CMK (cell line): ENCODE measurements around the gene TIMM23.
"Not testable (repeated sequence)": the region's sequence is repeated elsewhere in the genome, so short reads cannot be mapped to it uniquely, and the experiment has no call there.

Experiments used
- DNase-seq: peaks from one replicate; pipeline ENCODE4 v3.0.0-alpha.2; 2010; ENCODE audit warnings: low read depth

The TIMM23 gene

DNA sequence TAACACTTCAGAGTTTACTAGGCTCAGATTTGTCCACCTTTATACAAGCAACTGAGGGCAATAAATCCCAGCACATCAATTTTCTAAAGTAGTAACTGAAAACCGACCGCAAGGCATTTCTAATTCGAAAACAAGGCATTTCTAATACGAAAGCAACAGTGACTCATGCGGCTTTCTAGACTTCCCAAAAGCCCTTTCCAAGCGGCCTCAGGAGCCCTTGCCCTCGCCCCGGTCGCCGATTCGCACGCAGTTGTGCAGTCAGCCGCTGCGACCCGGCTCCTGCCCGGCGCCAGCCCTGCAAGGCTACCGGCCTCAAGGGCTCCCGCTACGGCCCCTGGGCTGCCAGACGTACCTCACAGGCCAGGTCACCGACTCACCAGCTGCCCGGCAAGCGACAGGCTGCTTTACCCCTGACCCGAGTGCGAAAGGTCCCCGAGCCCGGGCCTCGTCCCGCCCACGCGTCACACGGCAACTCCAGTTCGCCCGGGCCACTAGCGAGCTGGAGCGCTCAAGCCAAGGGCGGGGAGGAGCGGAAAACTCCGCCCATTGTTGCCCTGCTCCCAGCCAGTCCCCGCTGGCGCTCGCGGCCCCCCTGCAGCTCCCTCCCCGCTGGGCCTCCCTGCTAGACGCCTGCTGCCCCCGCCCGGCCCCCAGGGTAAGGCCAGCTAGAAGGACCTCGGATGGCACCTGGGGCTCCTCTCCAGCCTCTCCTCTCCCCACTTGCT lies 50.9 kb downstream of the TIMM23 start:
- DNase-seq = peak; percentile 72

DNA sequence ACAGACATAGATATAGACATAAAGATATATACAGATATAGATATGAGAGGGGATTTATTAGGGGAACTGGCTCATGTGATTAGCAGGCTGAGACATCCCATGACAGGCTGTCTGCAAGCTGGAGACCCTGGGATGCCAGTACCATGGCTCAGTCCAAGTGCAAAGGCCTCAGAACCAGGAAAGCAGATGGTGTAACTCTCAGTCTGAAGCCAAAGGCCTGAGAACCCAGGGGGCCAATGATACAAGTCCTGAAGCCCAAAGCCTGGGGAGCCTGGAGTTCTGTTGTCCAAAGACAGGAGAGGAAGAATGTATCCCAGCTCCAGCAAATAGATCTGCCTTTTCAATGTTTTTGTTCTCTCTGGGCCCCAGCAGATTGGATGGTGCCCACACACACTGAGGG lies 52.7 kb downstream of the TIMM23 start:
- DNase-seq = no peak

DNA sequence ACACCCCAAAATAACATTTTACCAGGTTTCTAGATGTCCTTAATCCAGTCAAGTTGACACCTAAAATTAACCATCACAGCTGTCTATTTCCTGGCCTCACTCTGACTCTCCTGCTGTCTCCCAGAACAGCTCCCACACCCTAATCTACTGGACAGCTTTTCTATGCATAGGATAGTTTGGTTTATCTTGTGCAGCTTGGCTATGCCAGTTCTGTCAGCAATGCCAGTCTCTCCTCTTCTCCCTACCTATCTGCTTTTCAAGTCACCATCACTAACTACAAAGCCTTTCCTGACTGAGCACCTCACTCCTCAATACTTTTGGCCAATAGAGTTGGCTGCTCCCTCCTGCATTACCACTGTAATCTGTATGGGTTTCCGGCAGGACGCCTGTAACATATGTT lies 53.1 kb downstream of the TIMM23 start:
- DNase-seq = no peak

DNA sequence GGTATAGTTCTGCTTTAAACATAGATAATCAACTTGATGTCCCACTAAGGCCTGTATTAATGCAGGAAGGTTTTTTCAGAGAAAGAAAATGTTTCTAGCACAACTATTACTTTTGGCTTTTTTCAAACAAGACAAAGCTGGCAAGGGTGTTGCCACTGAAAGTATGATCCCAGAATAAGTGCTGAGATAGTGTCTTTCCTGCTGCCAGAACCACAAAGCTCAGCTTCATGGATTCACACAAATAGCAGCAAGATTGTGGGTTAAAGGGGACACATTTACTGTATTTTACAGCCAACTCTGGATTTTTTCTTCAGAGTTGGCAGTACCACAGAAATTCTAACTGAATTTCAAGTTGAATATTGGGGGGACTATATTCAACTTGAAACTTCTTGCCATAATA lies 53.8 kb downstream of the TIMM23 start:
- no peak for DNase-seq

DNA sequence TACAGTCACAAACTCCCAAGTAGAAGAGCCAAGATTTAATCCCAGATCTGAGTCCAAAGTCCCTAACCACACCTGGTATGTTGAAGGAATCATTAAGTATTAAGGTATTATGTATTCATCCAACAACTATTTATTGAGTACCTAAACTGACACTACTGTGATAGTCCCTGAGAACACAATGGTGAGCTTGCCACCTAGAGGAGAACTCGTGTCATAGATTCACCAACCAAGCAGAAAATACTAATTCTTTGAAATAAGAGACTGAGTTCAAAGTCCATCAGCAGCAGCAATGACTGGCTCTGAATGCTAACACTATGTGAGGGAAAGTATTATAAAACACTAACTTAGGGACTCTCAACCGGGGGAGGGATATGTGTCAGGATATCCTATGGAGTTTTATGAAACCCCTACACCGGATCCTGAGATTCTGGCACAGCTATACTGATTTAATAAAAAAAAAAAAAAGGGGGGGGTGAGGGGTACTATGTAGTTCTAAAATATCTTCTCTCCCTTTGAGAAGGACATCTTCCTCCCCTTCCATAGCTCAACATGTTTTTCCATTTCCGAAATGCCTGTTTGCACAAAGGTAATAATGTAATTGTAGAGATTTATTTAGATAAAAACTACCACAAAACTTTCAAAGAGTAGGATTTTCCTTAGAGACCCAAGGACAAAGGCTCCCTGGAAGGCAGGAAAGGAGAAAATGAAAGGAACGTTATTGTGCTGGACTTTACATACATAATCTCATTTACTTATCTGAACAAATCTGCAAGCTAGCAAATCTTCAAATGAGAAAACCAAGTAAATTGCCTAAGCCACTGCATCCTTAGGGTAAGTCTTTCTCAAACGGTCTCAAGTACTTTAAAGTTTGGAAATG lies 56.5 kb downstream of the TIMM23 start:
- no peak for DNase-seq

DNA sequence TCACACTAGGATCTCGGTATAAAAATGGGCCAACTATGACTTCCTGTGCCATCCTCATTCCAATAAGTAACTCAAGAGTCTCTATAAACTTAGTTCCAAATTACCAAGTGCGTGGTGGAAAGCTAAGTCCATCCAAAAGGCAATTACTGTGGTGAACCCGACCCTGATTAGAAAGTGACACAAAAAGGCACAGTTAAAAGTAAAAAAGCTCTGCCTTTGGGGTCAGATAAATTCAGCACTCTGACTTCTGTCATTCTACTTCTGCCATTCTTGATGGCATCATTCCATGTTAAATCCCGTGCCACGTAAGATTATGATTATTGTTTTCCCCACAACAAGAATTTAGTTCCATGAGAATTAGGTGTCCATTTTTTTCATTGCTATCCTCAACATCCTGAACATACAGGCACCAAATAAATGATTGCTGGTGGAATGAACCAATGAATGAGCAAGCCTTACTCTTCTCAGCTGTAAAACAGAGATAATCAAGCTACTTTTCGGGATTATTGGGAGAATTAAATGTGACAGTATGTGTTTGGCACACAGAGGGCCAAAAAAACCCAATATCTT lies 57.3 kb downstream of the TIMM23 start:
- DNase-seq = no peak

DNA sequence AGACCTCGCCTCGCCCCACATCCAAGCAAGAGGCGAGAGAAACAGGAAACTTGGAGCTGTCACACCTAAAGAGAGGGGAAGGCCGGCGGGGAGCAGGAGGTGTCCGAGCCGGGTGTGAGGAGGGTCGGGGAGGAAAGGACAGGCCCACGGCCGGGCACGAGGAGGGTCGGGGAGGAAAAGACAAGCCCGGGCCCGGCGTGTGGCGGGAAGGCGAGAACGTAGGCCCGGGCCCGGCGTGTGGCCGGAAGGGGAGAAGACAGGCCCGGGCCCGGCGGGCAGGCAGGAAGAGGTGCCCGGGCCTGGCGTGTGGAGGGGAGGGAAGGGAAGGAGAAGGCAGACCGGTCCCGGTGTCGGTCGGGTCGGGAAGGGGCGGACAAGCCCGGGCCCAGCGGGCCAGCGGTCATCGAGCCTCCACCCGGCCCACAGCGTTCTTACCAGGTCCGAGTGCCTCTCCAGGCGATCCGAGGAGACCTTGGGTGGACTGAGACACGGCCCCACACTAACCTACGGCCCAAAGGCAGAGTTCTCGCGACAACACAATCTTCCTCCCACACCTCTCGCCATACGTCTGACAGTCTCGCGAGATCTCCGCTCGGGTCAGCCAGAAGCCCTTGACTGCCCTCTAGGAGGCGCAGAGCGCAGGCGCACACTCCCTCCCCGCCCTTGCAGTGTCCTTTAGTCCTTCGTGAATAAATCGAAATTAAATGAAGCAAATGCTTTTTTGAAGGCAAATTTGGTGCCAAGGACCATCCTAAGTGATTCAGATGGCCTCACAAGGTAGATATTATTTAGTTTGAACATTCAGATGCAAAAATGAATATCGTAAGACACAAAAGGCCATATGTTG lies 58.0 kb downstream of the TIMM23 start, which contains the start of gene NCOA4:
TSS of gene NCOA4 (minus strand) at position 533 of the 847 bp plus-strand sequence. CDS start 13,943 bp downstream, outside the sequence.
- DNase-seq = peak; percentile 99

DNA sequence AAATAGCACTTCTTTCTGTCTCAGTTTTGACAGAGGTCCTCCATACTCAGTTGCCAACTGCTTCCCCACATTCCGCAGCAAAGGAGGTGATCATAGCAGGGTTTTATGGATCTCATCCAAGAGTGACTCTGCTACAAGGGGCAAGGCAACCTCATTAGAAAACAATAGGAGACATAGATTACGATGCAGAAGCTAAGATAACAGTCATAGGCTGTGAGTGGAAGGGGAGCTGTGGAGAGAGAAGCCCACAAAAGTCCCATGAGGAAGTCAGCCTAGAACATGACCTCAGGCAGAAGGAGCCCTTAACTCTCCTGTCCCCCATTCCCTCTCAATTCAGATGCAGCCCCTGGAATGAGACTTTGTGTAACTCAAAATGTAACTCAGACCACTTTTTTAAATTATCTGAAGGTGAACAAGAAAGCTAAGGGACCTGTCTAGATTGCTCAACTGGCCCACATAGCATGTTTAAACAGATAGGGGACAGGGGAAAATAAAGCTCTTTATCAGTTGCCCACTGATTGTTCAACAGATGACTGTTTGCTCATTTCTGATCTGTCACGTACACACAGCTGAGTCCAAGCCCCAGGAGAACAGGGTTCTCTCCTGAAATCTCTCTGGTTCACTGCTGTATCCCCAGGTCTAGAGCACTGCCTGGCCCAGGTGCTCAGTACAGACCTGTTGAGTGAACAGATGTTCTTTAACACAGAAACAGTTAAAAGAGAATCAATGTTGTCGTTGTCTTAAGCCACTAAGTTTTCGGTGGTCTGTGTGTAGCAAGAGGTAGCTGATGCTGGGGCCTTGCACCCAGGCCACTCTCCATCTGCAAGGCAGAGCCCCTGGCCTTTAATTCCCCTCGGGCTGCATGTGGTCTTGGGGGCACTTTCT lies 59.6 kb downstream of the TIMM23 start:
- DNase-seq = no peak

DNA sequence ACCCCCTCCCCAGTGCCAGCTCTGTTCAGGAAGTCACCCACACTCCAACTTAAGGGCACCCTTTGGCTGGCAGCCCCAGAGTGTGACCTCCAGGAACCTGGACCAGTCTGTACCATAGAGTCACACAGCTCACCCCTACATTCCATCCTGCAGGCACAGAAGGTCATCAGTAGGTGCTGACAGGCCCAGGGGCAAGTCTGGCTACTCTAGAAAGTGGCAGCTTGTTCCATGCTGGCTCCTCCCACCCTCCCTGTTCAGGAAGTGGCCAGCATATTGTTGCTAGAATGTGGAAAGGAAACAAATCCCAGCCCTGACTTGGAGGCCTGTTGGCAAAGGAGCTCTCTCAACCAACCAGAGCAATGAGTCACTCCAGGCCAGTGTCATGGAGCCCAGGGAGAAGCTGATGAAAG lies 61.3 kb downstream of the TIMM23 start:
- no peak for DNase-seq

DNA sequence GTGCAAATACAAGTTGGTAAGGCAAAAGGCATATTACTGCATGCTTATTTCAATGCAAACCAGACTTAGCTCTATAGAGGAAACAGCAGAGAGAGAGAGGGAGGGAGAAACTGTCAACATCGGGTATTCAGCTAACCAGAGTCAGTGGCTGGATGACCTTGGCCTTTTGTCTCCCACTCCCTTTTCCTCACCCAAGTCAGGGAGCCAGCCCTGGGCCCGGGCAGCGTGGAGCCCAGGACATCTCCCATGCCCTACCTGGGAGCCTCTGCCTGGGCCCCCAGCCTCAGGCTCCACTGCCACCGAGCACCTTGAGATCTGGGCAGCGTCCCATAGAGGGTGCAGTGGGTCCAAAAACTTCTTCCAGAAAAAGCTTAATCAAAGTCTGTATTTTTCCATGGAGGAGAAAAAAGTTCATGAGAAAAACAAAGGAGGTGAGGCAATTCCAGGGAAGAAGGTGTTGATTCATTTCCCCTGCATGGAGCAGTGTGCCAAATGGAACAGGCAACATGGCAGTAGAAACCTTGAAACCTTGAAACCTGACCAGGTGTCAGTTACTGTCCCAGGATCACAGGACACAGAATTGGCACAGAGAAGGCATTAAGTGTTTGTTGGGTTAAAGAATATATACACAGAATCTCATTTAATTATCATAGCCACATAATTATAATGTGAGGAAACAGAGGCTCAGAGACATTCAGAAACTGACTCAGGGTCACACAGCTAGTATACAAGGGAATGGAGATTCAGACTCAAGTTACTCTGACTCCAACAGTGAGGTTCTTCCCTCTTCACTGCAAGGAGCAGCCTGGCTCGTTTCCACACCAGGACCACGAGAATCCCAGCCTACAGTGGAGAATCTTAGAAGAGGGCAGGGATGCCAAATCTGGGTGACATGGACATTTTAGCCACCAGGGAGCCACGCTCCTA lies 63.9 kb downstream of the TIMM23 start:
- no peak for DNase-seq

DNA sequence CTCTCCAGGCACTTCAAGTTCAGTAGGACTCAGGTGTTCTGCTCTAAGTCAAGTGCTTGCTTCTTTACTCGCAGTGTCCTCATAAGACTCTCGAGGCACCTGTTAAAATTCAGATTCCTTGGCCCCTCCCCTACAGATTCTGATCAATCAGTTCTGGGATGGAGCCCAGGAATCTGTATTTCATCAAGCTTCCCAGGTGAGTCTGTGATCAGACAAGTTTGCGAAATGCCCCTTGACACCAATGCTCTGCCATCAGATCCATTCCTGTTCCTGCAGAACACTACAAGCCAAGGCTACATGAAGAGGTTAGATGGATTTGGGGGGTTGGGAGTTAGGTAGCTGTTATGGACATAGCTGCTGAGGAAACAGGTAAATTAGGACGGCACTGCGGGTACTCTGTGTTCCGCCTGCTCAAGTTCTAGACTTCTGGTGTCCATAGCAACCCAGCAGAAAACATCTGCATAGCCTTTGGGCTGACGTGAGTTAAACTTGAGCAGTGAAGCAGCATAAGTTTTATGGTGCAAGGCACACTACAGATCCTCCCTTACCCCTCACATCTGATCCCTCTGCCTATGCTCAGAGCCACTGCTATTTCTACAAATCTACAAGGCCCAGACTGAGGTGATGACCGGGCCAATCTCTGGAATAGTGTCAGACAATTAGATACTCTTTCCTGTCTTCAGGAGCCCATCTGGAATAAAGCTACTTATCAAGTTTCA lies 65.0 kb downstream of the TIMM23 start:
- no peak for DNase-seq

DNA sequence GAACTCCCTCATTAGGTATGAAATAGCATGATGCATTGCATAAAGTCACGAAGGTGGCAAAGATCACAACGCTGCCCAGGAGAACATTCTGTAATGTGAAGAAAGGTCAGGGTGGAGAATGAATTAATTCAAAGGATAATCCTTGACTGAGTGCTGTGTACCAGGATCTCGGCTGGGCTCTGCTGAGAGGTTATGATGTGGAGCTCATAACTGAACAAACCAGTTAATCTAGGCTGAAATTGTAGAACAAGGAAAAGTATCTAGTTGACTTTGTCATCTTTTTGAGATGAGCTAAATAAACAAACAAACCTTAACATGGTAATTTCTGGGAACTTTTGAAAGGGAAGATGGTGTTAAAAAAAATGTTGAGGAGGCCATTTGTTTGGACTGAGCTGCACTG lies 67.7 kb downstream of the TIMM23 start:
- no peak for DNase-seq

DNA sequence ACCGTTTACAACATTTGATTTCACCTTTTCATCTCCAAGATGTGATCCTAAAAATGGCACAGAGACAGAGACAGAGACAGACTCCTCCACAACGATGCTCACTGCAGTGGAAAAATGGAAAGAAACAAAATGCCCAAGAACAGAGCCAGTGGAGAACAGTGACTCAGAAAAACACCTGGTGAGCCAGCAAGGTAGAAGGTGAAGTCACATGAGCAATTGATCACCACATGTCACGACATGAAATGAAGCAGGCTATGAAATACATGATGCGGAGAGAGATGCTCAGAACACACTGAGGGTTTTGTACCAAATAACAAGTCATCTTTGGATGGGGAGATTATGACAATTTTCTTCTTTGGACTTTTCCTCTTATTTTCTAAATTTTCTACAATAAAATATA lies 70.2 kb downstream of the TIMM23 start:
- no peak for DNase-seq

DNA sequence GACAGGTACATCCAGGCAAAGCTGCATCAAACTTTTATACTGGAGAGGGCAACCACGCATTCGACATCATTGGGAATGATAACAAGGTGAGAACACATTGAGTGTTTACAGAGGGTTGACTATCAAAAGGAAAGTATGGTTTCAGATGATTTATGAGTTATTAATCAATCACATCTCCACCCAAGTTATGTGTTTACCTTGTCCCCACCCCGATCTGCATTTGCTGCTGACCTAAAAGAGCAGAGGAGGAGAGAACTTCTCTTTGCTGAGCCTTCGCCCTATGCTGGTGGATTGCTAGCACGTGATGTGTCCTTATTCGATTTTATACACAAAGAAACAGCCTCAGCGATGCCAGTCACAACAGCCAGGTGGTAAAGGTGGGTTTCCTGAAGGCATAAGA lies 74.0 kb downstream of the TIMM23 start, which contains the start of gene MSMB:
TSS of gene MSMB (minus strand) at position 9 of the 400 bp plus-strand sequence. CDS start 32 bp downstream, outside the sequence.
- DNase-seq = no peak

DNA sequence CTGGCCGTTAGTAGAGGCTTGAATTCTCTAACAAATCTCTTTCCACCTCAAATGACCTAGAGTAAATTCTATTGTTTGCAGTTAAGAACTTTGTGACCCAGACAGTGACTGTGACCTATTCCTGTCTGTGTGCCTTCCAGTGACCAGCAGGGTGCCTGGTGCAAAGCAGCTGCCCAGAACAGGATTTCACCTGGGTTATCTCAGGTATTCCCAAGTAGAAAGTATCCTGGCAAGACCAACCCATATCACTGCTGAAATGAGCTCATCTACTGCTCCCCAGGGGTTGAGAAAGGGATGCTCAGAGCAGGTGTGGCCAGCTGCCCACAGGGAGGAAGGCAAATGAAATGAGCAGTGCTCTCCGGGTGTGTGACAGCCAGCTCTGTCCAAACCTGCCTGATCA lies 75.9 kb downstream of the TIMM23 start:
- no peak for DNase-seq

DNA sequence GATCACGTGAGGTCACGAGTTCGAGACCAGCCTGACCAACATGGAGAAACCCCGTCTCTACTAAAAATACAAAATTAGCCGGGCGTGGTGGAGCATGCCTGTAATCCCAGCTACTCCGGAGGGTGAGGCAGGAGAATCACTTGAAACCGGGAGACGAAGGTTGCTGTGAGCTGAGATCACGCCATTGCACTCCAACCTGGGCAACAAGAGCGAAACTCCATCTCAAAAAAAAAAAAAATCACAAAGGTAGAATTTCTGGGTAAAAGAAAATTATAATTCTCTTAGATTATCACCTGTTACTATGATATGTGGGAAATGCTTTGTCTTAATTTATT lies 77.2 kb downstream of the TIMM23 start:
- not testable (repeated sequence) for DNase-seq

DNA sequence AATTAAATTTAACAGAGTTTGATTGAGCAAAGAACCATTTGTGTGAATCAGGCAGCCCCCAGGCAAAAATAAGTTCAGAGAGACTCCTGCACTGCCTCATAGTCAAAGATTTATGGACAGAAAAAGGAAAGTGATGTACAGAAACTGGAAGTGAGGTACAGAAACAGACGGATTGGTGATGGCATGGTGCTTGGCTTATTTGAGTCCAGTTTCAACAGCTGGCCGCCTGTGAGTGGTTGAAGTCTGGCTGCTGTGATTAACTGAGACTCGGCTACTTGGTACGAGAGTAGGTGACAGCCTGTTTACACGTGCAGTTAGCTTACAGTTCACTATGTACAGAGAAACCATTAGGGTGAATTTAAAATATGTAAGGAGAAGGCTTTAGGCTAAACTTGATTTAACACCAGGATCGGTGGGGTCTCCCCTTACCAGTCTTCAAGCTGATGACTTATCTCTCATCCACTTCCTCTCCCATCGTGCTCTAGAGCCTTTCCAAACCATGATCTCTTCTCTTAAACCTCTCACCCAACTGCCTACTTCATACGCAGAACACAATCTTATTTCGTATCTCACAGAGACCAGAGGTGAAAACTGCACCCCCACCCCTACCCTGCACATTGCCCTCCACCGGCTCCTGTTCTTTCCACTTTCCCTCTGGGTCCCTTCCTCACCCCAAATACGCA lies 78.8 kb downstream of the TIMM23 start:
- DNase-seq = no peak

DNA sequence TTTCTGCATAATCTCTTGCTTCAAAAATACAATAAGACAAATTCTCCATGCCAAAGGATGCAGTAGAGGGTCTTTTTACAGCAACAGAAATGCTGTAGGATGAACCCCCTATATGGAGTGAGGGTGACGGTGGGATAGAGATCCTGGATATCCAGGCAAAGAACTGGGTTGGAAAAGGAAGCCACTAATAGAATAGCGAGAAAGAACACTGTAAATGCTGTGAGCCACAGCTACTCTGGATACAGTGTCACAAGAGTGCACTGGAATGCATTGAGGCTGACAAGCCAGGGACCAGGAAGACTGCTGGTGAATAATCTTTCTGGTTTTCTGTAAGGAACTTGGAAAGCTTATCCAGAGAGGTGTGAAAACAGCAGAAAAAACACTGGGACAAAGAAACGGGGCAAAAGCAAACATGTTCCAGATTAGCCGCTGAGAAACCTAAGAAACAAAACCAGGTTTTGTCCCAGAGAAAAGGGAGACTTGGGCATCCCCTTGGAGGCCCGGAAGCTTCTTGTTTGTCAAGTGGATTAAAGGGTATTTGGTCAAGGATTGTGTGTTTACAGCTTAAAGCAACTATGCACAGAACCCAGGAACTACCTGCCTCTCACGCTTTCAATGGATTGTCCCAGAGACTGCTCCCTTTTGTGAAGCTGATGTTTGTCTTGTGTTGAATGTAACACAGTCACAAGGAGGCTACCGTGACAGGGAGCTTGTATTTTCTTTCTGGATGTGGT lies 79.9 kb downstream of the TIMM23 start:
- DNase-seq = no peak
